Heart left ventricle (tissue), 16 donors: ENCODE results near the gene NPAS2. TPM values are rescaled to one million over a fixed set of nuclear protein-coding genes. Genes with fewer than 3 reads are reported as not detected.
A peak's percentile ranks its signal among the peaks of the same experiment; 100 is the strongest.

Experiments
- ATAC-seq, 4 donors: fragments of 200-7000 bp; cut with Tn5 transposase; one replicate each; pipeline ENCODE4 v1.9.1; 2020 to 2022; ENCODE audit warnings: moderate library complexity in 4 of 4, mild to moderate bottlenecking in 3 of 4, moderate number of reproducible peaks in 1 of 4
- DNase-seq, 5 donors: peaks; one replicate each; pipeline ENCODE4 v3.0.0-alpha.2; 2020
- H3K27ac ChIP-seq, 12 donors: fragments of 200-600 bp; sonication (generic) in 4 of 12; one replicate each; pipeline versions ENCODE4 v1.5.0 to v1.8.0; 2016 to 2022; ENCODE audit warnings: mild to moderate bottlenecking in 2 of 12
- H3K27me3 ChIP-seq, 9 donors: fragments of 200-600 bp; sonication (generic) in 2 of 9; one replicate each; pipeline versions ENCODE4 v1.5.1 to v1.8.0; 2016 to 2022; ENCODE audit warnings: mild to moderate bottlenecking in 3 of 9
- H3K36me3 ChIP-seq, 9 donors: fragments of 200-600 bp; sonication (generic) in 2 of 9; one replicate each; pipeline versions ENCODE4 v1.5.0 to v1.8.0; 2018 to 2022; ENCODE audit warnings: mild to moderate bottlenecking in 2 of 9
- H3K4me1 ChIP-seq, 12 donors: fragments of 200-600 bp; sonication (generic) in 4 of 12; one replicate each; pipeline versions ENCODE4 v1.5.0 to v1.8.0; 2016 to 2022; ENCODE audit warnings: mild to moderate bottlenecking in 3 of 12
- H3K4me3 ChIP-seq, 12 donors: fragments of 200-600 bp; sonication (generic) in 4 of 12; one replicate each; pipeline versions ENCODE4 v1.5.0 to v1.8.0; 2017 to 2022; ENCODE audit warnings: mild to moderate bottlenecking in 9 of 12, moderate library complexity in 4 of 12
- H3K9me3 ChIP-seq, 12 donors: fragments of 200-600 bp; sonication (generic) in 4 of 12; one replicate each; pipeline versions ENCODE4 v1.5.0 to v1.8.0; 2016 to 2022; ENCODE audit warnings: mild to moderate bottlenecking in 1 of 12
- CTCF ChIP-seq, 12 donors: fragments of 200-600 bp; sonication (generic) in 4 of 12; IDR thresholded peaks; one replicate each; pipeline versions ENCODE4 v1.5.0 to v1.8.0; 2018 to 2022; ENCODE audit warnings: antibody characterized with exemption in 12 of 12, mild to moderate bottlenecking in 5 of 12
- POLR2A ChIP-seq, 2 donors: fragments of 450-650 bp; IDR thresholded peaks; one replicate each; pipeline ENCODE4 v1.6.1; 2017; ENCODE audit warnings: antibody characterized with exemption in 2 of 2, mild to moderate bottlenecking in 2 of 2, moderate library complexity in 2 of 2
- WGBS, 4 donors: extraction: QIAGEN DNeasy Blood & Tissue Kit in 2 of 4; methylation state at CpG; one replicate each; pipeline versions ENCODE4 v1.1.5 to v1.1.7; 2013 to 2018; 5-methylcytosine and 5-hydroxymethylcytosine counted together
- intact Hi-C, 10 donors: fragments of 100-400 bp; cut with DNase I; formaldehyde crosslinking; loops; one replicate each; pipeline versions ENCODE4 v1.11.1 to v1.14.2; 2022
- polyA plus RNA-seq, 2 donors: library from polyadenylated mRNA; stranded (reverse); fragments of 200-250 nt; gene quantifications; one replicate each; pipeline ENCODE4 v1.2.3, GENCODE V29; 2013
- total RNA-seq, 9 donors: library from RNA; depleted of rRNA in 2 of 9; stranded (reverse); fragments of >200 nt in 2 of 9; fragmentation: NEBNext Ultra II Directional in 3 of 9; extraction: Animal tissue kit (Norgen Biotek cat#: 25700) in 3 of 9; gene quantifications; one replicate each; pipeline versions ENCODE4 v1.1.0 to v1.2.4, GENCODE V29; 2016 to 2023
- donor health status: ischemic (EF 13 %, LVEDD 7.1; RV severe dilation, severe dysfunction).
- donor health status: healthy with polysubstance abuse.
- donor health status: DM: no; HTN: yes; CAD: no.
- donor health status: DM: no; HTN: no; CAD: no.
- donor health status: ischemic (EF 25% LVEDD 6.9; RV normal size, moderate dysfunction).
- donor health status: ischemic (EF 25% LVEDD 5.7; RV mildly dilated, moderate dysfunction).
- donor health status: healthy.
- donor health status: DM: yes; HTN: yes; CAD: no.
- donor health status: ischemic (EF 35%, LVEDD 5.7; RV mildly dilated, moderate dysfunction).
- donor health status: nonischemic (EF 11% LVEDD 7.7; RV severe dilation, severe dysfunction).
- donor health status: DM: yes; HTN: yes; CAD: no.
- donor health status: PGD.
- donor health status: ischemic (EF 29% LVEDD 5.4; RV normal size, mild dysfunction).
- donor health status: nonischemic (EF 23%, LVEDD 6.1; RV moderate dilation, normal function).

Gene NPAS2
- total and polyA plus RNA-seq, 11 donors: 28.2 to 144 (median 43.3) TPM

GRCh38 chr2:100814453-100814852 is 5.5 kb upstream of the NPAS2 start:
- Histone ChIP-seq H3K36me3 (no peaks in the 10 kb centered on the region), H3K27ac (peak overlapping the region in 8 of 12 donors; percentile 32 to 84 (median 62)), H3K4me3 (no peak overlapping the region), H3K27me3 (peaks cover 0 to 14% (median 0%) of the 10 kb centered on the region in 9 donors), H3K9me3 (no peaks in the 10 kb centered on the region), H3K4me1 (peaks cover 4 to 65% (median 36%) of the 10 kb centered on the region in 12 donors)
- WGBS, 4 donors: 86 to 92% (median 91%) methylated on average over 3 of the region's 3 CpGs
- TF ChIP-seq POLR2A (IDR thresholded peaks at IDR 0.05): no peak
- no peak for TF ChIP-seq CTCF (IDR thresholded peaks at IDR 0.05)
- ATAC-seq (no peak), DNase-seq (no peak)
- intact Hi-C loops: loop anchor here in 5 of 10 donors (2.0 to 10.0 kb wide), 5 partner anchors 60 to 207 kb away; no protein-coding TSS in a partner anchor

GRCh38 chr2:100817388-100817985 is 2.5 kb upstream of the NPAS2 start:
- intact Hi-C loops: loop anchor here in 8 of 10 donors (2.0 to 10.0 kb wide), 11 partner anchors 35 to 203 kb away; no protein-coding TSS in a partner anchor
- peaks cover 4 to 68% (median 34%) of the 10 kb centered on the region in 12 donors for H3K4me1 ChIP-seq
- H3K4me3 ChIP-seq: no peak overlapping the region
- 89 to 91% (median 90%) methylated on average over 7 of the region's 7 CpGs for WGBS, 4 donors
- no peaks in the 10 kb centered on the region for H3K9me3 ChIP-seq
- no peak for ATAC-seq
- no peaks in the 10 kb centered on the region for H3K36me3 ChIP-seq
- peak overlapping the region in 8 of 12 donors; percentile 15 to 100 (median 92) for H3K27ac ChIP-seq
- DNase-seq: no peak
- H3K27me3 ChIP-seq: peaks cover 0 to 30% (median 0%) of the 10 kb centered on the region in 9 donors
- TF ChIP-seq CTCF (IDR thresholded peaks at IDR 0.05) (no peak), POLR2A (IDR thresholded peaks at IDR 0.05) (no peak)

GRCh38 chr2:100818003-100818605 is 1.8 kb upstream of the NPAS2 start:
- Histone ChIP-seq H3K27me3 (peaks cover 0 to 30% (median 0%) of the 10 kb centered on the region in 9 donors), H3K36me3 (no peaks in the 10 kb centered on the region), H3K4me3 (peak overlapping the region; percentile 70 to 95 (median 79)), H3K9me3 (no peaks in the 10 kb centered on the region), H3K27ac (peak overlapping the region; percentile 76 to 100 (median 92)), H3K4me1 (peaks cover under 1 to 67% (median 31%) of the 10 kb centered on the region in 12 donors)
- 18 to 24% (median 21%) methylated on average over 16 of the region's 16 CpGs for WGBS, 4 donors
- peak in 3 of 4 donors; percentile 2 to 41 (median 3) for ATAC-seq
- DNase-seq: no peak
- TF ChIP-seq CTCF (IDR thresholded peaks at IDR 0.05) (no peak), POLR2A (IDR thresholded peaks at IDR 0.05) (no peak)
- intact Hi-C loops: loop anchor here in 8 of 10 donors (2.0 to 10.0 kb wide), 11 partner anchors 36 to 203 kb away; no protein-coding TSS in a partner anchor
